Measurements from ENCODE around the gene MT1B. TPM values are rescaled to one million over a fixed set of nuclear protein-coding genes. Genes with fewer than 3 reads are reported as not detected.

The MT1B gene
- total RNA-seq, 1 donor from 2014 or later: not detected

- no peak overlapping the region for H3K4me3 ChIP-seq (ENCODE audit: low read depth, low read length)
- DNase-seq (ENCODE audit: low read depth): no peak
- no peak for TF ChIP-seq CTCF (conservative IDR thresholded peaks at IDR 0.05; ENCODE audit: low read depth, low read length)
Observed at GRCh38 chr16:56701534-56701933, 49.8 kb downstream of the MT1B start.

Other genes with a start within 250 kb of the MT1B start
- 111 and 119 TPM in 2 replicates for gene AMFR, start 226.3 kb upstream of the MT1B start, total RNA-seq
- gene NUDT21, start 200.6 kb upstream of the MT1B start, total RNA-seq: 77.1 and 78.2 TPM in 2 replicates
- 54.9 and 66.7 TPM in 2 replicates for gene OGFOD1, start 200.3 kb upstream of the MT1B start, total RNA-seq
- 24.9 and 75.3 TPM in 2 replicates for gene BBS2, start 131.9 kb upstream of the MT1B start, total RNA-seq
- not detected in 2 replicates for gene MT4, start 86.8 kb upstream of the MT1B start, total RNA-seq
- 1.0 and 5.1 TPM in 2 replicates for gene MT3, start 62.4 kb upstream of the MT1B start, total RNA-seq
- gene MT2A, start 43.3 kb upstream of the MT1B start, total RNA-seq: 1,146 and 1,559 TPM in 2 replicates
- 724 and 1,203 TPM in 2 replicates for gene MT1E, start 26.1 kb upstream of the MT1B start, total RNA-seq
- gene MT1M, start 19.2 kb upstream of the MT1B start, total RNA-seq: 19.1 and 124 TPM in 2 replicates
- 26.0 and 62.4 TPM in 2 replicates for gene MT1A, start 13.2 kb upstream of the MT1B start, total RNA-seq
- gene MT1F, start 6.1 kb downstream of the MT1B start, total RNA-seq: 15.3 and 95.8 TPM in 2 replicates
- gene MT1G, start 16.2 kb downstream of the MT1B start, total RNA-seq: 40.2 and 1,970 TPM in 2 replicates
- 15.4 and 781 TPM in 2 replicates for gene MT1H, start 17.9 kb downstream of the MT1B start, total RNA-seq
- 87.8 and 132 TPM in 2 replicates for gene MT1X, start 30.6 kb downstream of the MT1B start, total RNA-seq
- 92.5 and 134 TPM in 2 replicates for gene NUP93, start 78.2 kb downstream of the MT1B start, total RNA-seq
- gene SLC12A3, start 213.3 kb downstream of the MT1B start, total RNA-seq: not detected in 2 replicates

Measured in epithelial cell of proximal tubule (primary cell).